ENCODE results near the gene ENTHD1. TPM values are rescaled to one million over a fixed set of nuclear protein-coding genes. Genes with fewer than 3 reads are reported as not detected.
A peak's percentile ranks its signal among the peaks of the same experiment; 100 is the strongest.

Gene ENTHD1
- total and polyA plus RNA-seq, 9 of the 15 experiments (the other 6 are each of a cell fraction or from before 2014, with no cell fraction given), result 0.13 to 0.98 (median 0.35) TPM

GRCh38 chr22:39920134-39920743, 26.7 kb upstream of the ENTHD1 start (continued):
- TF ChIP-seq, protein P1, sequence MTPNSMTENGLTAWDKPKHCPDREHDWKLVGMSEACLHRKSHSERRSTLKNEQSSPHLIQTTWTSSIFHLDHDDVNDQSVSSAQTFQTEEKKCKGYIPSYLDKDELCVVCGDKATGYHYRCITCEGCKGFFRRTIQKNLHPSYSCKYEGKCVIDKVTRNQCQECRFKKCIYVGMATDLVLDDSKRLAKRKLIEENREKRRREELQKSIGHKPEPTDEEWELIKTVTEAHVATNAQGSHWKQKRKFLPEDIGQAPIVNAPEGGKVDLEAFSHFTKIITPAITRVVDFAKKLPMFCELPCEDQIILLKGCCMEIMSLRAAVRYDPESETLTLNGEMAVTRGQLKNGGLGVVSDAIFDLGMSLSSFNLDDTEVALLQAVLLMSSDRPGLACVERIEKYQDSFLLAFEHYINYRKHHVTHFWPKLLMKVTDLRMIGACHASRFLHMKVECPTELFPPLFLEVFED (CRISPR knock-in tag; conservative IDR thresholded peaks at IDR 0.05), result no peak
- TF ChIP-seq ZNF212 (CRISPR knock-in tag; IDR thresholded peaks at IDR 0.05), result no peak
- TF ChIP-seq LEF1 (IDR thresholded peaks at IDR 0.05), result peak; percentile 61
- no peak; the same call in 1 of the 2 replicates for TF ChIP-seq ESRRA (IDR thresholded peaks at IDR 0.05; ENCODE audit: borderline replicate concordance, low read depth)
- TF ChIP-seq, protein P2, sequence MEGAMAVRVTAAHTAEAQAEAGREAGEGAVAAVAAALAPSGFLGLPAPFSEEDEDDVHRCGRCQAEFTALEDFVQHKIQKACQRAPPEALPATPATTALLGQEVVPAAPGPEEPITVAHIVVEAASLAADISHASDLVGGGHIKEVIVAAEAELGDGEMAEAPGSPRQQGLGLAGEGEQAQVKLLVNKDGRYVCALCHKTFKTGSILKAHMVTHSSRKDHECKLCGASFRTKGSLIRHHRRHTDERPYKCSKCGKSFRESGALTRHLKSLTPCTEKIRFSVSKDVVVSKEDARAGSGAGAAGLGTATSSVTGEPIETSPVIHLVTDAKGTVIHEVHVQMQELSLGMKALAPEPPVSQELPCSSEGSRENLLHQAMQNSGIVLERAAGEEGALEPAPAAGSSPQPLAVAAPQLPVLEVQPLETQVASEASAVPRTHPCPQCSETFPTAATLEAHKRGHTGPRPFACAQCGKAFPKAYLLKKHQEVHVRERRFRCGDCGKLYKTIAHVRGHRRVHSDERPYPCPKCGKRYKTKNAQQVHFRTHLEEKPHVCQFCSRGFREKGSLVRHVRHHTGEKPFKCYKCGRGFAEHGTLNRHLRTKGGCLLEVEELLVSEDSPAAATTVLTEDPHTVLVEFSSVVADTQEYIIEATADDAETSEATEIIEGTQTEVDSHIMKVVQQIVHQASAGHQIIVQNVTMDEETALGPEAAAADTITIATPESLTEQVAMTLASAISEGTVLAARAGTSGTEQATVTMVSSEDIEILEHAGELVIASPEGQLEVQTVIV (CRISPR knock-in tag; IDR thresholded peaks at IDR 0.05; ENCODE audit: borderline replicate concordance), result no peak
- TF ChIP-seq KAT7 (CRISPR knock-in tag; IDR thresholded peaks at IDR 0.05; ENCODE audit: borderline replicate concordance), result no peak
- TF ChIP-seq MIER1 (IDR thresholded peaks at IDR 0.05; ENCODE audit: low read depth), result no peak
- TF ChIP-seq, protein P3, sequence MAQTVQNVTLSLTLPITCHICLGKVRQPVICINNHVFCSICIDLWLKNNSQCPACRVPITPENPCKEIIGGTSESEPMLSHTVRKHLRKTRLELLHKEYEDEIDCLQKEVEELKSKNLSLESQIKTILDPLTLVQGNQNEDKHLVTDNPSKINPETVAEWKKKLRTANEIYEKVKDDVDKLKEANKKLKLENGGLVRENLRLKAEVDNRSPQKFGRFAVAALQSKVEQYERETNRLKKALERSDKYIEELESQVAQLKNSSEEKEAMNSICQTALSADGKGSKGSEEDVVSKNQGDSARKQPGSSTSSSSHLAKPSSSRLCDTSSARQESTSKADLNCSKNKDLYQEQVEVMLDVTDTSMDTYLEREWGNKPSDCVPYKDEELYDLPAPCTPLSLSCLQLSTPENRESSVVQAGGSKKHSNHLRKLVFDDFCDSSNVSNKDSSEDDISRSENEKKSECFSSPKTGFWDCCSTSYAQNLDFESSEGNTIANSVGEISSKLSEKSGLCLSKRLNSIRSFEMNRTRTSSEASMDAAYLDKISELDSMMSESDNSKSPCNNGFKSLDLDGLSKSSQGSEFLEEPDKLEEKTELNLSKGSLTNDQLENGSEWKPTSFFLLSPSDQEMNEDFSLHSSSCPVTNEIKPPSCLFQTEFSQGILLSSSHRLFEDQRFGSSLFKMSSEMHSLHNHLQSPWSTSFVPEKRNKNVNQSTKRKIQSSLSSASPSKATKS (CRISPR knock-in tag; IDR thresholded peaks at IDR 0.05), result no peak
- peak; percentile 31; the same call in 1 of the 2 replicates for TF ChIP-seq EP400 (IDR thresholded peaks at IDR 0.05)
- no peak; the same call in 1 of the 2 replicates for TF ChIP-seq ETV5 (CRISPR knock-in tag; IDR thresholded peaks at IDR 0.05; ENCODE audit: low read depth)
- no peak for TF ChIP-seq ZNF655 (CRISPR knock-in tag; IDR thresholded peaks at IDR 0.05)
- TF ChIP-seq PHF20 (IDR thresholded peaks at IDR 0.05; ENCODE audit: partially characterized antibody), result no peak
- peak; percentile 92 for TF ChIP-seq NFE2 (IDR thresholded peaks at IDR 0.05; ENCODE audit: low read depth)
- TF ChIP-seq, protein P4, sequence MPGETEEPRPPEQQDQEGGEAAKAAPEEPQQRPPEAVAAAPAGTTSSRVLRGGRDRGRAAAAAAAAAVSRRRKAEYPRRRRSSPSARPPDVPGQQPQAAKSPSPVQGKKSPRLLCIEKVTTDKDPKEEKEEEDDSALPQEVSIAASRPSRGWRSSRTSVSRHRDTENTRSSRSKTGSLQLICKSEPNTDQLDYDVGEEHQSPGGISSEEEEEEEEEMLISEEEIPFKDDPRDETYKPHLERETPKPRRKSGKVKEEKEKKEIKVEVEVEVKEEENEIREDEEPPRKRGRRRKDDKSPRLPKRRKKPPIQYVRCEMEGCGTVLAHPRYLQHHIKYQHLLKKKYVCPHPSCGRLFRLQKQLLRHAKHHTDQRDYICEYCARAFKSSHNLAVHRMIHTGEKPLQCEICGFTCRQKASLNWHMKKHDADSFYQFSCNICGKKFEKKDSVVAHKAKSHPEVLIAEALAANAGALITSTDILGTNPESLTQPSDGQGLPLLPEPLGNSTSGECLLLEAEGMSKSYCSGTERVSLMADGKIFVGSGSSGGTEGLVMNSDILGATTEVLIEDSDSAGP (CRISPR knock-in tag; IDR thresholded peaks at IDR 0.05), result no peak
- no peak for TF ChIP-seq ZNF174 (CRISPR knock-in tag; IDR thresholded peaks at IDR 0.05)
- no peak for TF ChIP-seq ZNF76 (CRISPR knock-in tag; IDR thresholded peaks at IDR 0.05; ENCODE audit: borderline replicate concordance)
- TF ChIP-seq ADNP (tag; IDR thresholded peaks at IDR 0.05), result peak; percentile 50; the same call in 1 of the 2 replicates

All from K562 (cell line).